GM19467 (cell line): ENCODE measurements around the gene PIGL.
"Not testable (repeated sequence)": the region's sequence is repeated elsewhere in the genome, so short reads cannot be mapped to it uniquely, and the experiment has no call there.

ENCODE experiments used
- ATAC-seq: cut with Tn5 transposase; IDR thresholded peaks from one replicate; pipeline ENCODE4 v1.9.1; 2021; ENCODE audit warnings: mild to moderate bottlenecking, moderate library complexity; ENCODE audit not compliant: unreplicated experiment

The PIGL gene

DNA sequence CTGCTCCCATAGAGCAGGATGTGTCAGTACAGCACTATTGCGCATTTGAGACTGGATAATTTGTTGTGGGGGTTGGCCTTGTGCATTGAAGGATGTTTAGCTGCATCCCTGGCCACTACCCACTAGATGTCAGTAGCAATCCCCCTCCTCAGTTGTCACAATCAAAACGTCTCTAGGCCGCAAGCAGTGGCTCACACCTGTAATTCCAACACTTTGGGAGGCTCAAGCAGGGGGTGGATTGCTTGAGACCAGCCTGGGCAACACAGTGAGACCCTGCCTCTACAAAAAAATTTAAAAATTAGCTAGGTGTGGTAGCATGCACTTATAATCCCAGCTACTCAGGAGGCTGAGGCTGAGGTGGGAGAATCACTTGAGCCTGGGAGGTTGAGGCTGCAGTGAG, 87.8 kb downstream of the PIGL start:
- ATAC-seq, result no peak

DNA sequence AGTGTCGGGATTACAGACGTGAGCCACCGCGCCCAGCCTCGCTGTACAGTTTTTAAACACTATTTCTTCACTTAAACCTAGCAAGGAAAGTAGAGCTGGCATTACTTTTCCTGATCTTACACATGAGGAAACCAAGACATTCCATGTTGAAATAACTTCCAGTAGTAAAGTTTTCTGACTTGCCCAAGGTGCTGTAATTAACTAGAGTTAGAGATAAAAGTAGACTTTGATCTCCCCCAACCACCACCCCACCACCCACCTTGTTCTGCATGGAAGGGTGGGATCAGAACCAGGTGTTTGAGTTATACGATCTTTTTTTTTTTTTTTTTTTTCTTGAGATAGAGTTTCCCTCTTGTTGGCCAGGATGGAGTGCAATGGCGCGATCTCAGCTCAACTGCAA, 89.2 kb downstream of the PIGL start:
- no peak for ATAC-seq

DNA sequence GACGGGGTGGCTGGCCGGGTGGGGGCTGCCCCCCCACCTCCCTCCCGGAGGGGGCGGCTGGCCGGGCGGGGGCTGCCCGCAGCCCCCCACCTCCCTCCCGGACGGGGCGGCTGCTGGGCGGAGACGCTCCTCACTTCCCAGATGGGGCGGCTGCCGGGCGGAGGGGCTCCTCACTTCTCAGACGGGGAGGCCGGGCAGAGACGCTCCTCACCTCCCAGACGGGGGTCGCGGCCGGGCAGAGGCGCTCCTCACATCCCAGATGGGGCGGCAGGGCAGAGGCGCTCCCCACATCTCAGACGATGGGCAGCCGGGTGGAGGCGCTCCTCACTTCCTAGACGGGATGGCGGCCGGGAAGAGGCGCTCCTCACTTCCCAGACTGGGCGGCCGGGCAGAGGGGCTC, 95.1 kb downstream of the PIGL start:
- not testable (repeated sequence) for ATAC-seq

DNA sequence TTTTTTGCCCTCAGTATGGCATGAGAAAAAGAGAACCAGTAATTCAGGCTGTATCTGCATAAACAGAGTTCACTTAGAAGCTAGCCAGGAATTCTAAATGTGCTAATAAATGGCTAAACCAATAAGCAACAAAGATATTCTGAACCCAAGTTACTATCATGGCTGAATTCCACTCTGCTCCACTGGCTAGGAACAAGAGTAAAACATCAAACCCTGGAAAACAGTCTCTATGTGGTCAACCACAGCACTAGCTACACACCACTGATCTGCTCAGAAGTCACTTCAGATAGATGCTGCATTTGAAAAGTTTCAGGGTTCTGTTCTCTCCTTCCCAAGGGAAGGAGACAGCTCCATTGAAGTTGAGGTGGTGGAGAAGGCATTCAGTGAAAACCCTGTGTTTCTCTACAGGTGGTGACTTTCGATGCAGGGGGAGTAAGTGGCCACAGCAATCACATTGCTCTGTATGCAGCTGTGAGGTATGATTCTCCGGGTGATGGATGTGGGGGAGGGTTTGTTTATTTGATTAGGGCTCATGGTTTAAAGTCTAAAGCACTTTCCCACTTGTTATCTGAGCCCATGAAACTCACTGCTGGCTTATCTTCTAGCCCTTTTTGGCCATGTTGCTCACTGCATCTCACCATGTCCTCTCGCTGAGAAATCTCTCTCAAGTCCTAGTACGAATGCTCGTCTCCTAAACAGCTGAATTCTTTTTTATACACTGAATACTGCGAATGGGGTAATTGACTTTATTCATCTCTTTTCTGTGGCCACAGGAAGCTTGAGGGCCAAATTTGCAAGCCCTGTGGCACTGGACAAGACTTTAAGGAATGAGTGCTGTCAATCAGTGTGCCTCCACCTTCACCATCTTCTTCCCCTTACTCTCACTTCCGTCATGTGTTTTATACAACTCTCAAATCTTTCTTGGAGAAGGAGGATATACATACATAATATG, 96.4 kb downstream of the PIGL start:
- ATAC-seq, result no peak

DNA sequence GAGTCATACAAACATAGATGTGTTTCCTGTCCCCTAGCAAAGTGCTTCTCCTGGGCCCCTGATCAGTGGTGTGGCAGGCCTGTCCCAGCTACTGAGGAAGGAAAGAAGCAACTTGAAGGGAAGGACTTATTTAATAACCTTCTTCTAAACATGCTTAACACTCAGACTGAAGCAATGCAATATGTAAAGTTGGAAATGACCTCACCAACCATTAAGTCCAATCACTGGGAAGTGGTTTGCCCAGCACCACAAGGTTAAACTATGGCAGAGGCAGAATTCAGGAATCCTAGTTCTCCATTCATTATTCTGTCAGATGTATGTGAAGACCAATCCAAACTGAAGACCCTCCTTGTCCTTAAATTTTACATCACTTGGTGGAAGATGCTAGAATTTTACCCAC, 97.2 kb downstream of the PIGL start:
- ATAC-seq, result no peak

DNA sequence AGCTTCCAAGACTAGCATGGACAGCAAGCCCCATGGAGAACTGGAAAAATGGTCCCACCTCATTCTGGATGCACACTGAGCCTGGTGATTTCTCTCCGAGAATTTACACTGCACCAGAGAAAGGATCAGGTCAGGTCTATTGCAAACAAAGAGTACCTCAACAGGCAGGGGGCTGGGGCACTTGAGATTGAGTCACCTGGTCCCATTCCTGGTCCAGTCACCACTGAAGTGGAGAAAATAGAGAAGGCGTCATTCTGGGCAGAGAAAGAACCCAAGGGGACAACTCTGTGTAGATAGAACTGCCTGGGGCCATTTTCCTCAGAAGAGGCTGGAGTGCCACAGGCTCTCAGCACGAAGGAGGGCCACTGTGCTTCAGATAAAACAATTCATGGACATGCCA, 97.8 kb downstream of the PIGL start:
- no peak for ATAC-seq

DNA sequence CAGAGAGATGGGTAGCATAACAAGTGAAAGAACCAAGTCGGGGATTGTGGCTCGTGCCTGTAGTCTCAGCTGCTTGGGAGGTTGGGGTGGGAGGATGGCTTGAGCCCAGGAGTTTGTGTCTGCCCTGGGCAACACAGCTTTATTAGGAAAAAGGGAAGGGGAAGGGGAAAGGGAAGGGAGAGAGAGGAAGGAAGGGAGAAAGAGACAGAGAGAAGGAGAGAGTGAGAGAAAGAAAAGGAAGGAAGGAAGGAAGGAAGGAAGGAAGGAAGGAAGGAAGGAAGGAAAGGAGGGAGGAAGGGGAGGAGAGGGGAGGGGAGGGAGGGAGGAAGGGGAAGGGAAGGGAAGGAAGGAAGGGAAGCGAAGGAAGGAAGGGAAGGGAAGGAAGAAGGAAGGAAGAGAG, 103.0 kb downstream of the PIGL start:
- no peak for ATAC-seq

DNA sequence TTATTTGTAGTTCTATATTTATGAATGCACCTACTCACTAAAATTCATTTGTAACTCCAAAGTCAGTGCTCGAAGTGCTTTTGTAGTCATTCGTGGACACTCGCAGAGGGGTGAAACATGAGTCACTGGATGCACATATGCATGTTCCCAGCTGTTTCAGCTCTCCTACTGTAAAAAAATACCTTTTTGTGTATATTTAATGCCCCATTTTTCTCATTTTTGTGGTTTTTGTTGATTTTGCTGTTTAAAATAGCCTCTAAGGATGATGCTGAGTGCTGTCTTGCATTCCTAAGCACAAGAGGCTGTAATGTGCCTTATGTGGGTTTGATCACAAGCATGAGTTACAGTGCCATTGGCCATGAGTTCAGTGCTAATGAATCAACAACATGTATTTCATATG, 105.6 kb downstream of the PIGL start:
- no peak for ATAC-seq

DNA sequence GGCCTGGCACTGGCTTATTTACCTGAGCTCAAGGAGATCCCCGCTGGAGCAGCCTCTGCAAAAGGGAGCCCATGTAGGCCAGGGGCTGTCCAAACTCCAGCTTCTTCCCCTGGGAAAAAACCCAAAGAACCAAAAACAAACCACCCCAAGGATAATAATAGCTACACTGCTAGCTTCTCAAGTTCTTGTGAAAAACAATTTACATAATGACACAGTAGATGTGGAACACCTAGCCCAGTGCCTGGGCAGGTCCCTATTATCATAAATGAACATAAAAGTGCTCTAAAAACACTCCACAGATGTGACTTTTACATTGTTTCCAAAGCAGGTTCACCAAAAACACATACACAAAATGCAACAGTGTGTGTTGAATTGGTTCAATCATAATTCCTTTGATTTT, 109.0 kb downstream of the PIGL start:
- no peak for ATAC-seq

DNA sequence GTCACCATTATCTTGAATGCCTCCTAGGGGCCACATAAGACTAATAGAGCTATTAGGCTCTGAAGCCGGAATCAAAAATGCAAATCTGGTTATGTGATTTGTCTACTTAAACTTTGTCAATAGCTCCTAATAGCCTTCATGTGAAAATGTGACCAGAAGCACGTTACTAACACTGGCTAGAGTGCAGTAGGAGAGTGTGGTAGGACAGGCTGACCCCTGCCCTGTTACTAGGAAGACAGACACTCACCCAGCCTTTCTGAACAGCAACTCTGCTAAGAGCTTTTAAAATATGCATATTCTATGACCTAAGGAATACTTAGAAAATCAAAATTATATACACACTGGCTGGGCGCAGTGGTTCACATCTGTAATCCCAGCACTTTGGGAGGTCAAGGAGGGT, 110.0 kb downstream of the PIGL start:
- ATAC-seq, result no peak

DNA sequence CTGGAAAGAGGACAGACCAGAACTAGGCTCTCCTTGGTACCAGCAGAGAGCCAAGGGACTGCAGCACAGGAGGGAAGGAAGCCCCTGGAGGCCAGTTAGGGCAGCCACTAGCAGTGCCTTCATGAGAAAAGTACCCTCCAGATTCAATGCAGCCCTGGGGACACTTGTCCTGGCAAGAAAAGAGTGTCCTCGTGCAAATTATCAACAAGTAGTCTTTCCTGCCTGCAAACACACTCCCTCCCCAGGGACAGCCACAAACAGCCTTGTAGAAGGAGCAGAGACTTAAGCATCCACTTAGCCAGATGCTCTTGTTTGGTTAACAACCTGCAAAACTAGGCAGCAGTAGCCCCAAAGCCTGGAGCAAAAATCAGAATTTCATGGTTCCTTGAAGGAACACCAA, 112.0 kb downstream of the PIGL start:
- no peak for ATAC-seq

DNA sequence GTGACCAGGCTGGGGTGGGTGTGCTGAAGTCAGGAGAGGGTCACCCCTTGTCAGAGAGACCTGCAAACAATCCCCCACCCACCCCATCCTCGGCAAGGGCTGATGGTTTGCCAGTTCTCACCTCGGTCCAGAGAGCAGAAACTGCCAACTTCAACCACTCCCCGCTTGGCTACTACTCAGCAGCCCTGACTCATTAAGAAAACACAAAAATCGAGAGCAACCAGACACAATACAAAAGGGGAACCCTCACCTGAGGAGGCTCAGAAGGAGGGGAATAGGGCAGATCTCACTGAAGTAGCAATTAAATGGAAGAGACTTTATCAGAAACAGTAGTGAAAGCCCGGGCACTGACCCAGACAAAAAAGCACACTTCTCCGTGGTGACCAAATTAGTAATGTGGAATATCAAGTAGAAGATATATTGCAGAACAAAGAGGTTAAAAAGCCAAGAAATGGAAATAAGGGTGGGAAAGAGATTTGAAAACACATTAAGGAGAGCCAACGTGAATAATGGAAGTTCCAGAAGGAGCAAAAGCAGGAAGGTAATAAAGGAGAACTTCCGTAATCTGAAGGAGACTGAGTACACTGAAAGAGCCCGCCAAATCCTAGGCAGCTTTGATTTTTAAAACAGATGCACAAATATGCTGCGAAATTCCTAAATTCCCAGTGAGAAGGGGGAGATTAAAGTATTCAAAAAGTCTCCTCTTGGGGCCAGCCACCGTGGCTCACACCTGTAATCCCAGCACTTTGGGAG, 112.7 kb downstream of the PIGL start:
- no peak for ATAC-seq

DNA sequence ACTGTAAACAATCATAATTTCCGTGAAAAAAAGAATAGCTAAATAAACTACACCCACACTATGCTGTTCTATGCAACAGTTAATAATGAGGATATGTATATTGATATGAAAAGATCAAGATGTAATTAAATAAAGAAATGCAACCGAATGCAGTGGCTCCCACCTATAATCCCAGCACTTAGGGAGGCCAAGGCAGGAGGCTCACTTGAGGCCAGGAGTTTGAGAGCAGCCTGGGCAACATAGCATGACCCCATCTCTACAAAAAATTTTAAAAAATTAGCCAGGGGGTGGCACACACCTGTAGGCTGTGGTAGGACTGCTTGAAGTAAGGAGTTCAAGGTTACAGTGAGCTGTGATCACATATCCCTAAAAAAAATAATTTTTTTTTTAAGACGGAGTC, 121.4 kb downstream of the PIGL start:
- ATAC-seq, result no peak

DNA sequence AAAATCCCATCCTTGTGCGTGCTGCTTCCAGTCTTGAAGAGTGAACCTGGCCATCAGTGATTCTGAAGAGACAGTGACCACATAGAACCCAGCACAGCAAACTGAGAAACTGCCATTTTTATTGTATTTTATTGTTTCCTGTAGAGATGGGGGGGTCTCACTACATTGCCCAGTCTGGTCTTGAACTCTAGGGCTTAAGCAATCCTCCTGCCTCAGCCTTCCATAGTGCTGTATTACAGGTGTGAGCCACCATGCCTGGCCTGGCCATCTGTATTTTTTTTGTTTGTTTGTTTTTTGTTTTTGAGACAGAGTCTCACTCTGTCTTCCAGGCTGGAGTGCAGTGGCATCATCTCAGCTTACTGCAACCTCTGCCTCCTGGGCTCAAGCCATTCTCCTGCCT, 122.4 kb downstream of the PIGL start:
- no peak for ATAC-seq

DNA sequence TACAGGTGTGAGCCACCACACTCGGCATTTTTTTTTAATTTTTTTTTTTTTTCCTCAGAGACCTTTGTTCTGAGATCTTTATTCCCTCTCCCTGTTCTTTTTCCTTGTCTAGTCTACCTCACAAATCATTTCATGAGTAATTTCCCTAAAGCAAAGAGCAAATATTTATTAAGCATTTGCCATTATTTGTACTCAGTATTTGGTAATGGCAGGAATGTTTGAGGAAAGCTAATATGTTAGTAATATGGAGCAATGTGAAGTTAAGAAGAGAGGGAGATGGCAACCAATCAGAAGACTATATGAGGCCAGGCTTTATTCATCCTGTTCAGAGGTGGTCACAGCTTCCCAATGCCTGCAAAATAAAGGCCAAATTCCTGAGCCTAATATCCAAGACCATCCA, 122.9 kb downstream of the PIGL start:
- no peak for ATAC-seq

DNA sequence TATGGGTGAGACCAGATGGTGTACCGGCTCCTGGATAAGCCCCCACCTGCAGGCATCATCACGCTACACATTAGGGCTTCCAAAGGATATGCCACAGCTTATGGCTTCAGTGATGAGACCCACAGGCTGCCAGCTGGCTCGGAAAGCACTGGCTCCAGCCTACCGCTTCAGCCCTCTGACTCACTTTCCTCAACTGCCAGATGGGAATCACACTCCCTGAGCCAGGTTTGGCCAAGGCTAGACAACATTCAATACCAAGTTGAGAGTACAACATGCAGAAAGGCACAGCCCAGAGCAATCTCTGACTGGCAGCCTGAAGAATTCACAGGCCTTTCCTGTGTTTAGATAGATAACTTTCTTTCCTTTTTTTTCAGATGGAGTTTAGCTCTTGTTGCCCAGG, 126.0 kb downstream of the PIGL start:
- ATAC-seq, result no peak

DNA sequence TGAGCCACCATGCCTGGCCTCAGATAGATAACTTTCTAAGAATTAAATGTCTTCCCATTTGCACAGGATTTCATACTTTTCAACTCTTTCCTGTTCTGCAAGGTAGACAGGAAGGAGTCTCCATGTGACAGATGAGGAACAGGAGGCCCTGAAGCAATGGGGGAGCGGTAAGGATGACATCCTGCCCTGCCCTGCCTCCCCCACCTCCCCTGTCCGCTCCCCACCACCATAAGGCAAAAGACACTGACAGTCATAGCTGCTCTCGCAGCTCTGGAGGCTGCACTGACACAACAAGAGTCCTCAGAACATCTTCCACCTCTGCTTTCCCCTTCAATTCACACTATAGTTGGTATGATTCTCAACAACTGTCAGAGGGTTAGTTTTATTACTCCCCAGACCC, 126.6 kb downstream of the PIGL start:
- ATAC-seq, result no peak

DNA sequence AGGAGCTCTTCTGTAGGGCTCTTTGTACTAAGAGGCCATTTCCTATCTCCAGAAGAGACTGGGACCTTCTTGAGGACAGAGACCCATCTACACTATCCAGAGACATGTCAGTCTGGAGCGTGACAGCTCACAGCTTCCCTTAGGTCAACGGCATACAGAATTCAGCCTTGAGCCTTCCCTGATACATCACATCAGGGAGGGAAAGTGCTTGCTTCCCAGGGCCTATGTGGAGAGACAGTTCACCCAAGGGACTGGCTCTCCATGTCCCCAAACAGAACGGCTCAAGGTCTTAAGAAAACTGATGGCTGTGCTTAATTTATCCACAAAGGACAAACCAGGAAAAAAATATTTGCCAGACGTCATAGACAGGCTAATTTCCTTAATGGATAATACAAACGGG, 128.6 kb downstream of the PIGL start:
- ATAC-seq, result no peak

DNA sequence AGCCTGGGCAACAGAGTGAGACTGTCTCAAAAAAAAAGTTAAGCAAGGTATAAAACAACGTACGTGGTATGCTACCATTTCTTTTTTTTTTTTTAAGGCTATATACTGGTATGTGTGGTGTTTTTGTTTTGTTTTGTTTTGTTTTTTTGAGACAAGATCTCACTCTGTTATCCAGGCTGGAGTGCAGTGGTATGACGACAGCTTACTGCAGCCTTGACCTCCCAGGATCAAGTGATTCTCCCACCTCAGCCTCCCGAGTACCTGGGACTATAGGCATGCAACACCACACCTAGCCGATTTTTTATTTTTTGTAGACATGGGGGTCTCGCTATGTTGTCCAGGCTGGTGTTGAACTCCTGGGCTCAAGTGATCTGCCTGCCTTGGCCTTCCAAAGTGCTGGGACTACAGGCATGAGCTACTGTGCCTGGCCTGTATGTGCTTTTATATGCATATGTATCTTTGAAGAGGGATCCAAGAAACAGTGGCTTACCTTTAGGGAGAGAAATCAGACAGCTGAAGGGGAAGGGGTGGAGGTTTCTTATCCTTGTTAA, 129.8 kb downstream of the PIGL start:
- no peak for ATAC-seq

DNA sequence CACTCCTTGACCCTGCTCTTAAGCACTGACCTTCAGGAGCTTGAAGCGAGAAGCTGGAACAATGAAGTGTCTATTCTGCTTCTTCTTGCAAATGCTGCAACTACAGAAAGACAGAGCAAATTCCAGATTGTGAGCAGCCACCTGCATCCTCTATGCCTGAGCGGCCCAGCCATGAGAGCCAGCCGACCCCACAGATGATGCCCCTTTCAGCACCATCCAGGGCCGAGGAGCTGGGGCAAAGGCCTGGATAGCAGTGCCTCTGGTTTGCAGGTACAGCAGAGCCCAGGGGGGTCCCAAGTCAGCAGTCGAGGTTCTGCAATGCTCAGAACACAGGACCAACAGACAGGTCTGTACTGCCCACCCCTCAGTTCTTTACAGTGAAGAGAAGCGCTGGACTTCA, 131.6 kb downstream of the PIGL start:
- no peak for ATAC-seq

DNA sequence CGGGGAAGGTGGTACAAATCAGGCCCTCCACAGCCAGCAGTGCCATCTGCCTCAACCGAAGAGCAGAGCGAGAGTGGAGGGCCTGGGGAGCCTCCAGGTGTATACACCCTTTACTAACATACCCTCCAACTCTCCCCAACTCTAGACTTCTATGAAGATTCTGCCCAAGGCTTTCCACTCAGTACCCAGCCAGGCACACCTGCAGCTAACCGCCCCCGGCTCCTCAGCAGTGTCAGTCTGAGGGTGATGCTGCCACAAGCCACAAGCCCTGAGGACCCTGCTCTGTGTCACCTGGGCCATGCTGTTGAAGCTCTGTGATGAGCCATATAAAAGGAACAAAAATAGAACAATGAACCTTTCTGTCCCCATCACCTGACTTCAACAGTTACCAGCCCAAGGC, 132.4 kb downstream of the PIGL start:
- no peak for ATAC-seq

DNA sequence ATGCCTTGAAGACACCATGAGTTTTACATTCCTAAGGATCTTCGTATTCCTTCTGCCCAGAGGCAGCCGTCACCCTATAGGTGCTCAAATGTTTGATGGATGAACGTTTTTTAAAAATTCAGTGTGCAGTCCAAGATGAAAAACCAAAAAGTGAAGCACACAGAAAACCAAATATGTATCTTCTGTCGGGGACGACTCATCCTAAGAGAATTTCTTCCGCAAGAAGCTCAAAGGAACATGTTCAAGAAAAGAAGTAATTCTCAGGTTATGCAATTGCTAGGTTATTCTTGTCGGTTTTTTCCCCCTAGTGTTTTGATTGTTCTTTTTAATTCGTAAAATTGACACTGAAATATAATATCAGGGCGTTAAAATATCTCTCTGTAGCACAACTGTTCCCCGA, 134.8 kb downstream of the PIGL start:
- no peak for ATAC-seq
